Raji (cell line): ENCODE results near the gene BICRA.

Experiments
- POLR2A ChIP-seq: IDR thresholded peaks from 2 replicates; pipeline ENCODE4 v1.6.1; 2011; ENCODE audit warnings: low read depth, low read length, control low read depth; ENCODE audit not compliant: insufficient read depth

Gene BICRA

GRCh38 chr19:47663911-47664771 is 55.2 kb downstream of the BICRA start:
- TF ChIP-seq POLR2A = no peak

GRCh38 chr19:47670736-47671135 is 61.8 kb downstream of the BICRA start:
- no peak for TF ChIP-seq POLR2A

GRCh38 chr19:47671499-47671898 is 62.6 kb downstream of the BICRA start:
- TF ChIP-seq POLR2A = no peak

- no peak for TF ChIP-seq POLR2A
Observed at GRCh38 chr19:47673426-47673825, 64.5 kb downstream of the BICRA start.

GRCh38 chr19:47674548-47674947 is 65.6 kb downstream of the BICRA start:
- no peak for TF ChIP-seq POLR2A

- TF ChIP-seq POLR2A = no peak
Observed at GRCh38 chr19:47675271-47675670, 66.3 kb downstream of the BICRA start.

GRCh38 chr19:47675859-47676258 is 66.9 kb downstream of the BICRA start:
- TF ChIP-seq POLR2A = no peak

- no peak for TF ChIP-seq POLR2A
Observed at GRCh38 chr19:47676811-47677210, 67.9 kb downstream of the BICRA start.

GRCh38 chr19:47679251-47679900 is 70.4 kb downstream of the BICRA start:
- no peak for TF ChIP-seq POLR2A

GRCh38 chr19:47679922-47680857 is 71.3 kb downstream of the BICRA start:
- TF ChIP-seq POLR2A = no peak

- no peak for TF ChIP-seq POLR2A
Observed at GRCh38 chr19:47680858-47681332, 72.0 kb downstream of the BICRA start.

GRCh38 chr19:47681388-47681787 is 72.5 kb downstream of the BICRA start:
- TF ChIP-seq POLR2A = no peak

GRCh38 chr19:47681936-47682335 is 73.0 kb downstream of the BICRA start:
- no peak for TF ChIP-seq POLR2A

- TF ChIP-seq POLR2A = no peak
Observed at GRCh38 chr19:47682939-47683338, 74.0 kb downstream of the BICRA start.
